ENCODE measurements around the gene PRRT2. TPM values are rescaled to one million over a fixed set of nuclear protein-coding genes. Genes with fewer than 3 reads are reported as not detected.

Gene PRRT2
- total RNA-seq, 2 experiments from 2014 or later = 2.2 to 2.3 TPM

GRCh38 chr16:29790183-29790948, 21.6 kb upstream of the PRRT2 start, which contains the start of gene KIF22:
TSS of gene KIF22 (plus strand) at chr16:29790751. CDS start at chr16:29790760, 9 bp downstream.
- Histone ChIP-seq H3K4me3 (ENCODE audit: low read length) (peak within 1 kb of the TSS; percentile 93), H3K36me3 (ENCODE audit: insufficient read depth, low read length) (peaks cover 5% of the 10 kb centered on the region), H3K27ac (ENCODE audit: low read depth in 1 of 2, low read length in 2 of 2) (peak within 1 kb of the TSS; percentile 82 to 83), H3K4me1 (ENCODE audit: insufficient read depth, low read length) (peaks cover 43% of the 10 kb centered on the region), H3K9me3 (ENCODE audit: control insufficient read depth in 1 of 2, insufficient read depth in 1 of 2, low read length in 2 of 2) (no peaks in the 10 kb centered on the region), H3K27me3 (ENCODE audit: control insufficient read depth in 1 of 2, insufficient read depth in 2 of 2, low read length in 2 of 2) (no peaks in the 10 kb centered on the region)
- POLR2A ChIA-PET = interaction anchor here (0.5 to 8.9 kb wide), 32 partner anchors 13 to 796 kb away, joined by 3 to 217 read pairs (median 6); partner anchors contain the start of genes ASPHD1, C16orf54, CDIPT and CORO1A
- intact Hi-C loops (cut with DNase I, micrococcal nuclease) = loop anchor here (1.0 to 2.0 kb wide), 6 partner anchors 15 to 90 kb away; partner anchors contain the start of gene PAGR1 (in 1 of the 2)
- peaks cover 51% of the 10 kb centered on the region for H3K4me1 Mint-ChIP-seq (ENCODE audit: low read depth)
- peak within 1 kb of the TSS; percentile 96 for H3K4me3 Mint-ChIP-seq
- H3K36me3 Mint-ChIP-seq (ENCODE audit: low read depth) = peaks cover 24% of the 10 kb centered on the region
- H3K27me3 Mint-ChIP-seq = no peaks in the 10 kb centered on the region
- H3K9me3 Mint-ChIP-seq = no peaks in the 10 kb centered on the region
- CTCF ChIA-PET = interaction anchor here (0.6 to 3.5 kb wide), 41 partner anchors 9 to 642 kb away, joined by 3 to 60 read pairs (median 4); partner anchors contain the start of genes ALDOA, C16orf54, PAGR1 and QPRT
- peak; percentile 80 for TF ChIP-seq CTCF (IDR thresholded peaks at IDR 0.05)
- peak within 1 kb of the TSS; percentile 97 for H3K27ac Mint-ChIP-seq
- DNase-seq (peak; percentile 99 to 100 (median 100)), ATAC-seq (ENCODE audit: poor library complexity) (peak; percentile 90)

- Histone ChIP-seq H3K27ac (ENCODE audit: low read depth in 1 of 2, low read length in 2 of 2) (peak overlapping the region; percentile 50 to 77), H3K4me3 (ENCODE audit: low read length) (peak overlapping the region; percentile 93), H3K27me3 (ENCODE audit: control insufficient read depth in 1 of 2, insufficient read depth in 2 of 2, low read length in 2 of 2) (no peaks in the 10 kb centered on the region), H3K4me1 (ENCODE audit: insufficient read depth, low read length) (peaks cover 39% of the 10 kb centered on the region), H3K36me3 (ENCODE audit: insufficient read depth, low read length) (peaks cover 5% of the 10 kb centered on the region), H3K9me3 (ENCODE audit: control insufficient read depth in 1 of 2, insufficient read depth in 1 of 2, low read length in 2 of 2) (no peaks in the 10 kb centered on the region)
- H3K27me3 Mint-ChIP-seq = no peaks in the 10 kb centered on the region
- ChIA-PET POLR2A (interaction anchor here (0.6 to 8.9 kb wide), 31 partner anchors 13 to 392 kb away, joined by 3 to 217 read pairs (median 7); partner anchors contain the start of genes ASPHD1, C16orf54, CDIPT and CORO1A), CTCF (interaction anchor here (0.6 to 3.5 kb wide), 37 partner anchors 10 to 641 kb away, joined by 3 to 60 read pairs (median 5); partner anchors contain the start of genes ALDOA, C16orf54, PAGR1 and QPRT)
- peaks cover 27% of the 10 kb centered on the region for H3K36me3 Mint-ChIP-seq (ENCODE audit: low read depth)
- DNase-seq (peak in 3 of 14 experiments; percentile 24 to 53 (median 32)), ATAC-seq (ENCODE audit: poor library complexity) (no peak)
- H3K4me3 Mint-ChIP-seq = peak overlapping the region; percentile 96
- peaks cover 46% of the 10 kb centered on the region for H3K4me1 Mint-ChIP-seq (ENCODE audit: low read depth)
- TF ChIP-seq CTCF (IDR thresholded peaks at IDR 0.05) = no peak
- intact Hi-C loops (cut with DNase I, micrococcal nuclease) = loop anchor here (1.0 to 2.0 kb wide), 7 partner anchors 12 to 91 kb away; partner anchors contain the start of gene PAGR1 (in 1 of the 2)
- peak overlapping the region; percentile 97 for H3K27ac Mint-ChIP-seq
- H3K9me3 Mint-ChIP-seq = no peaks in the 10 kb centered on the region
Observed at GRCh38 chr16:29790949-29791844, 20.8 kb upstream of the PRRT2 start.
